ENCODE measurements around the gene TCF19. TPM values are rescaled to one million over a fixed set of nuclear protein-coding genes. Genes with fewer than 3 reads are reported as not detected.

TCF19 gene
- total and polyA plus RNA-seq, 10 of the 15 experiments (the other 5 are each of a cell fraction or from before 2014, with no cell fraction given): 7.7 to 103 (median 53.3) TPM

GRCh38 chr6:31113861-31114540, 44.4 kb upstream of the TCF19 start:
- no peaks in the 10 kb centered on the region for H3K9me3 ChIP-seq (replicated peaks; ENCODE audit: control insufficient read depth, insufficient read depth, low read length)
- no peak overlapping the region for H2AFZ ChIP-seq (ENCODE audit: control insufficient read depth, low read depth, low read length)
- no peak overlapping the region for H3K4me3 ChIP-seq
- H3K4me1 ChIP-seq (ENCODE audit: control insufficient read depth, insufficient read depth, low read length): no peaks in the 10 kb centered on the region
- BruUV-seq (replicated peaks): no TSS peak
- FAIRE-seq (no peak), ATAC-seq (no peak), DNase-seq (ENCODE audit: low read depth, low spot score) (no peak)
- no peak overlapping the region for H3K4me2 ChIP-seq (ENCODE audit: control insufficient read depth, insufficient read depth)
- in situ Hi-C loops (cut with MboI) (no loop called here), intact Hi-C loops (cut with micrococcal nuclease; ENCODE audit: unreplicated experiment) (no loop called here)
- POLR2A ChIA-PET: no interaction called here
- no peaks in the 10 kb centered on the region for H3K79me2 ChIP-seq (ENCODE audit: control insufficient read depth, insufficient read depth, low read length)
- H3K27me3 ChIP-seq (replicated peaks in 1 of 2; ENCODE audit: control insufficient read depth in 2 of 2, insufficient read depth in 2 of 2, low read length in 1 of 2): peaks cover 3 to 4% of the 10 kb centered on the region in 2 experiments; a peak in 3 of 4 replicates
- WGBS (ENCODE audit: insufficient coverage, insufficient replicate concordance, low lambda C conversion rate, missing lambda C conversion rate): 28% methylated on average over 7 of the region's 7 CpGs
- H3K9ac ChIP-seq (ENCODE audit: control insufficient read depth, insufficient read depth, low read length): no peak overlapping the region
- SMC1A ChIA-PET (ENCODE audit: uncharacterized antibody, unreplicated experiment): no interaction called here
- no peak overlapping the region for H3K27ac ChIP-seq (ENCODE audit: control insufficient read depth, insufficient read depth)
- CTCF ChIA-PET: interaction anchor here (1.3 kb wide), 1 partner anchor 22 kb away, joined by 3 read pairs; no protein-coding TSS in a partner anchor
- no peak for TF ChIP-seq ZNF384 (IDR thresholded peaks at IDR 0.05; ENCODE audit: borderline replicate concordance, low read depth, low read length)
- no peak for TF ChIP-seq CHD4 (IDR thresholded peaks at IDR 0.05)
- no peak for TF ChIP-seq ZNF592 (IDR thresholded peaks at IDR 0.05)
- TF ChIP-seq ELK1 (IDR thresholded peaks at IDR 0.05; ENCODE audit: low read depth, low read length): no peak
- TF ChIP-seq MAX (IDR thresholded peaks at IDR 0.05; ENCODE audit: low read depth, low read length): no peak
- TF ChIP-seq ZBTB4 (CRISPR knock-in tag; IDR thresholded peaks at IDR 0.05): no peak
- TF ChIP-seq RAD51 (IDR thresholded peaks at IDR 0.05): no peak
- no peak for TF ChIP-seq TAF1 (IDR thresholded peaks at IDR 0.05; ENCODE audit: borderline replicate concordance, low read depth, low read length)
- no peak for TF ChIP-seq E4F1 (IDR thresholded peaks at IDR 0.05; ENCODE audit: borderline replicate concordance, partially characterized antibody)
- no peak for TF ChIP-seq IKZF1 (conservative IDR thresholded peaks at IDR 0.05)
- TF ChIP-seq NRF1 (conservative IDR thresholded peaks at IDR 0.05; ENCODE audit: low read depth, low read length): no peak
- no peak for TF ChIP-seq EED (IDR thresholded peaks at IDR 0.05; ENCODE audit: low read depth)
- RAD21 ChIA-PET (ENCODE audit: unreplicated experiment): interaction anchor here (1.0 to 1.3 kb wide), 2 partner anchors 13 to 25 kb away, joined by 3 read pairs; no protein-coding TSS in a partner anchor
- H3K36me3 ChIP-seq (ENCODE audit: control insufficient read depth in 2 of 2, insufficient read depth in 2 of 2, low read length in 1 of 2): no peaks in the 10 kb centered on the region
- H4K20me1 ChIP-seq (ENCODE audit: control insufficient read depth, insufficient read depth): no peaks in the 10 kb centered on the region

Data from GM12878 (cell line).